Measurements from ENCODE around the gene DMRTB1.
"Not testable (repeated sequence)": the region's sequence is repeated elsewhere in the genome, so short reads cannot be mapped to it uniquely, and the experiment has no call there.

The DMRTB1 gene

GRCh38 chr1:53459321-53460175, at the start of gene DMRTB1:
DMRTB1 (plus strand) TSS chr1:53459399; CDS start chr1:53459454, 55 bp downstream.
- DNase-seq (ENCODE audit: low read depth in 2 of 2), result no peak

GRCh38 chr1:53409695-53410094, 49.5 kb upstream of the DMRTB1 start:
- no peak for DNase-seq (ENCODE audit: low read depth in 2 of 2)

GRCh38 chr1:53410100-53410541, 49.1 kb upstream of the DMRTB1 start:
- DNase-seq (ENCODE audit: low read depth in 2 of 2), result no peak

GRCh38 chr1:53410701-53411100, 48.5 kb upstream of the DMRTB1 start:
- no peak for DNase-seq (ENCODE audit: low read depth in 2 of 2)

GRCh38 chr1:53411541-53412152, 47.6 kb upstream of the DMRTB1 start:
- DNase-seq (ENCODE audit: low read depth in 2 of 2), result no peak

GRCh38 chr1:53412285-53413174, 46.7 kb upstream of the DMRTB1 start:
- DNase-seq (ENCODE audit: low read depth in 2 of 2), result no peak

GRCh38 chr1:53413175-53414001, 45.8 kb upstream of the DMRTB1 start:
- peak in 1 of 2 experiments; percentile 32 for DNase-seq (ENCODE audit: low read depth in 2 of 2)

- no peak for DNase-seq (ENCODE audit: low read depth in 2 of 2)
Measured at GRCh38 chr1:53414632-53415031, 44.6 kb upstream of the DMRTB1 start.

GRCh38 chr1:53415432-53415831, 43.8 kb upstream of the DMRTB1 start:
- DNase-seq (ENCODE audit: low read depth in 2 of 2), result no peak

- DNase-seq (ENCODE audit: low read depth in 2 of 2), result no peak
Measured at GRCh38 chr1:53416269-53416813, 42.9 kb upstream of the DMRTB1 start.

GRCh38 chr1:53417074-53417511, 42.1 kb upstream of the DMRTB1 start:
- DNase-seq (ENCODE audit: low read depth in 2 of 2), result no peak

GRCh38 chr1:53419034-53419433, 40.2 kb upstream of the DMRTB1 start:
- no peak for DNase-seq (ENCODE audit: low read depth in 2 of 2)

- no peak for DNase-seq (ENCODE audit: low read depth in 2 of 2)
Measured at GRCh38 chr1:53420341-53420740, 38.9 kb upstream of the DMRTB1 start.

- DNase-seq (ENCODE audit: low read depth in 2 of 2), result no peak
Measured at GRCh38 chr1:53421208-53421607, 38.0 kb upstream of the DMRTB1 start.

GRCh38 chr1:53430261-53430660, 28.9 kb upstream of the DMRTB1 start:
- DNase-seq (ENCODE audit: low read depth in 2 of 2), result no peak

GRCh38 chr1:53430779-53431178, 28.4 kb upstream of the DMRTB1 start:
- no peak for DNase-seq (ENCODE audit: low read depth in 2 of 2)

- no peak for DNase-seq (ENCODE audit: low read depth in 2 of 2)
Measured at GRCh38 chr1:53431244-53431643, 28.0 kb upstream of the DMRTB1 start.

GRCh38 chr1:53431805-53432565, 27.2 kb upstream of the DMRTB1 start:
- no peak for DNase-seq (ENCODE audit: low read depth in 2 of 2)

- no peak for DNase-seq (ENCODE audit: low read depth in 2 of 2)
Measured at GRCh38 chr1:53432611-53433010, 26.6 kb upstream of the DMRTB1 start.

GRCh38 chr1:53434405-53435007, 24.7 kb upstream of the DMRTB1 start:
- not testable (repeated sequence) for DNase-seq (ENCODE audit: low read depth in 2 of 2)
